GM18951 (cell line): ENCODE measurements around the gene ALDOB.

Experiments used
- POLR2A ChIP-seq: IDR thresholded peaks from 4 replicates; pipeline ENCODE4 v1.6.1; 2011; ENCODE audit warnings: mild to moderate bottlenecking; ENCODE audit not compliant: insufficient read length, insufficient read depth; ENCODE audit errors: extremely low read depth
- in situ Hi-C: fragments of 300-500 bp; cut with MboI; formaldehyde crosslinking; loops from one replicate; pipeline ENCODE4 v1.12.0; 2022; ENCODE audit warnings: low sequenced_read_pairs, mixed read lengths, inconsistent platforms; ENCODE audit not compliant: unreplicated experiment

ALDOB gene

GRCh38 chr9:101376111-101376848 lies 59.3 kb downstream of the ALDOB start:
- TF ChIP-seq POLR2A = no peak

GRCh38 chr9:101375546-101375945 lies 60.0 kb downstream of the ALDOB start:
- in situ Hi-C loops = no loop called here
- no peak for TF ChIP-seq POLR2A

More at GRCh38 chr9:101376111-101376848, 59.3 kb downstream of the ALDOB start:
- in situ Hi-C loops = no loop called here

DNA sequence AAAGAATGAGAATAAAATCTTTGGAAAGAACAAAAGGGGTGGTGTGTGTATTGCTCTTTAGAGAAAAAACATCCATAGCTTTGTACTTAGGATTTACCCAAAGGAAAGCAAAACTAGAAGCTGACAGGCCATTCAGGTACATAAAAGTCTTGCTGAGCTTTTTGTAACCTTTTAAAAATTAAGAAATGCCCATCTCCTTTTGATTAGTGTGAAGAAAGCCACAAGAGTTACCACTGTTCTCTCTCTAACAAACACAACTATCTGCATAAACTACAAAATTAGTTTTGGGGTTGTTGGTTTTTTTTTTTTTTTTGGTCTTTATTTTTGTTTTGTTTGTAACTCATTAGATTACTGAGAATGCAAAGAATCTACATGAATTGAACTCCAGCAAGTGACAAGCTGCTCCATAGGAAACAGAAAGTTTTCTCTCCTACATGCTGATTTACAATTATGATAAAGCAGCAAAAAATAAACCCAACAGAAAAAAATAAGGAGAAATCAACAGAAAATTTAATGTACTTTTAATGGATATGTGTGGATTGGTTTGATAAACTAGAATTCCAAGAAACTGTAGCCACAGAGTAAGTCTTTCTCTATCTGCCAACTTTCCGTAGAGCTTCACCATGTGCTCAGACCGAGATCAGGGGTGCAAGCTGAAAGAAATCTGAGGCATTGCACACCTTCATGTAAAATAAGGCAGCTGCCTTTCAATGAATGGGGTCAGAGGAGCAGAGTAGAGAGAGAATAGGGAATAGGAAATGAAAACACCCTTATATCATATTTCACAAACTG lies 63.1 kb downstream of the ALDOB start:
- TF ChIP-seq POLR2A = no peak
- in situ Hi-C loops = no loop called here

DNA sequence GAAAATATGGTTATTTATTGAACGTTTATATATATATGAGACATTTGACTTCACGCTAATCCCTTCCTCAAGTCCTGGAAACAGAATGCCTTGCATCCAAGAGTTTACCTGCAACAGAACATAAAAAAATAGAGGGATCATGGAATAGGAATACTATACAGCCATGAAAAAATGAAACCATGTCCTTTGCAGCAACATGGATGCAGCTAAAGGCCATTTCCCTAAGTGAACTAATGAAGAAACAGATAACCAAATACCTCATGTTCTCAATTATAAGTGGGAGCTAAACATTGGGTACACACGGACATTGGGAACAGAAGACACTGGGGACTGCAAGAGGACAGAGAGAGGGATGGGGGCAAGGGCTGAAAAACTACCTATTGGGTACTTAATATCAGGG lies 63.8 kb downstream of the ALDOB start:
- in situ Hi-C loops = no loop called here
- TF ChIP-seq POLR2A = no peak
